ENCODE results near the gene SULT1E1. TPM values are rescaled to one million over a fixed set of nuclear protein-coding genes. Genes with fewer than 3 reads are reported as not detected.

The SULT1E1 gene
- total and polyA plus RNA-seq, 10 of the 15 experiments (the other 5 are each of a cell fraction or from before 2014, with no cell fraction given): not detected

DNA sequence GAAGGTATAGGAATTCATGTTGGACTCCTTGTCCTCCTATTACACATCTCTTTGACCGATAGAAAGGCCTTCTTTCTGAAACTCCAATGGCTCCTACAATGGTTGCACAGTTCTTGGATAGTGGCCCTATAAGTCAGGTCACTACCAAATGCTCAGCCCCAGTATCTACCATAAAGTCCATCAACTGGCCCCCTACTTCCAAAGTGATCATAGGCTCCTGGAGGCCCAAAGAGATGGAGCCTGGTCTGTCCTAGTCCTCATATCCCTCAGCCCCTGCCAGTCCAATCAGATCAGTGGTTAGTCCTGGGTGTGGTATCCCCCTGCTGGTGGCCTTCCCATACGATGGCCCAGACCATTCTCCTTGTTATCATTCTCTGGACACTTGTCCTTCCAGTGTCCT, 30.3 kb downstream of the SULT1E1 start:
- Histone ChIP-seq H3K36me3 (ENCODE audit: control insufficient read depth in 2 of 2, insufficient read depth in 2 of 2, low read length in 1 of 2) (no peaks in the 10 kb centered on the region), H2AFZ (ENCODE audit: control insufficient read depth, low read depth, low read length) (no peak overlapping the region), H3K27ac (ENCODE audit: control insufficient read depth, insufficient read depth) (no peak overlapping the region), H3K9ac (ENCODE audit: control insufficient read depth, insufficient read depth, low read length) (no peak overlapping the region), H3K9me3 (replicated peaks; ENCODE audit: control insufficient read depth, insufficient read depth, low read length) (no peaks in the 10 kb centered on the region; the same call in 2 of the 3 replicates), H3K27me3 (replicated peaks in 1 of 2; ENCODE audit: control insufficient read depth in 2 of 2, insufficient read depth in 2 of 2, low read length in 1 of 2) (no peaks in the 10 kb centered on the region), H3K4me3 (no peak overlapping the region), H4K20me1 (ENCODE audit: control insufficient read depth, insufficient read depth) (no peaks in the 10 kb centered on the region), H3K4me1 (ENCODE audit: control insufficient read depth, insufficient read depth, low read length) (peaks cover 19% of the 10 kb centered on the region), H3K4me2 (ENCODE audit: control insufficient read depth, insufficient read depth) (no peak overlapping the region), H3K79me2 (ENCODE audit: control insufficient read depth, insufficient read depth, low read length) (no peaks in the 10 kb centered on the region)
- ChIA-PET SMC1A (ENCODE audit: uncharacterized antibody, unreplicated experiment) (interaction anchor here (1.3 kb wide), 1 partner anchor 43 kb away, joined by 3 read pairs; no protein-coding TSS in a partner anchor), RAD21 (ENCODE audit: unreplicated experiment) (interaction anchor here (2.0 kb wide), 1 partner anchor 51 kb away, joined by 4 read pairs; no protein-coding TSS in a partner anchor), CTCF (no interaction called here), POLR2A (no interaction called here)
- FAIRE-seq: no peak
- TF ChIP-seq E4F1 (IDR thresholded peaks at IDR 0.05; ENCODE audit: borderline replicate concordance, partially characterized antibody) (no peak), SKIL (IDR thresholded peaks at IDR 0.05; ENCODE audit: low read depth, poor library complexity, severe bottlenecking) (no peak), IKZF2 (IDR thresholded peaks at IDR 0.05) (no peak), NR2F1 (conservative IDR thresholded peaks at IDR 0.05) (no peak), SIN3A (IDR thresholded peaks at IDR 0.05; ENCODE audit: low read depth, low read length) (no peak), POU2F2 (IDR thresholded peaks at IDR 0.05; ENCODE audit: borderline replicate concordance, low read depth, low read length) (no peak), HDAC6 (IDR thresholded peaks at IDR 0.05; ENCODE audit: unreplicated experiment) (no peak), ZNF207 (IDR thresholded peaks at IDR 0.05; ENCODE audit: borderline replicate concordance) (no peak), HCFC1 (IDR thresholded peaks at IDR 0.05; ENCODE audit: low read length) (no peak), YY1 (IDR thresholded peaks at IDR 0.05; ENCODE audit: low read depth, low read length) (no peak), MXI1 (IDR thresholded peaks at IDR 0.05; ENCODE audit: low read depth, low read length) (no peak), ESRRA (IDR thresholded peaks at IDR 0.05; ENCODE audit: low read length) (no peak), ZNF622 (IDR thresholded peaks at IDR 0.05) (no peak), HDAC2 (IDR thresholded peaks at IDR 0.05) (no peak)
- TF ChIP-seq, protein P1, sequence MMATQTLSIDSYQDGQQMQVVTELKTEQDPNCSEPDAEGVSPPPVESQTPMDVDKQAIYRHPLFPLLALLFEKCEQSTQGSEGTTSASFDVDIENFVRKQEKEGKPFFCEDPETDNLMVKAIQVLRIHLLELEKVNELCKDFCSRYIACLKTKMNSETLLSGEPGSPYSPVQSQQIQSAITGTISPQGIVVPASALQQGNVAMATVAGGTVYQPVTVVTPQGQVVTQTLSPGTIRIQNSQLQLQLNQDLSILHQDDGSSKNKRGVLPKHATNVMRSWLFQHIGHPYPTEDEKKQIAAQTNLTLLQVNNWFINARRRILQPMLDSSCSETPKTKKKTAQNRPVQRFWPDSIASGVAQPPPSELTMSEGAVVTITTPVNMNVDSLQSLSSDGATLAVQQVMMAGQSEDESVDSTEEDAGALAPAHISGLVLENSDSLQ (IDR thresholded peaks at IDR 0.05): no peak
- ATAC-seq: no peak
- intact Hi-C loops (cut with micrococcal nuclease; ENCODE audit: unreplicated experiment): no loop called here
- DNase-seq (ENCODE audit: low read depth, low spot score): no peak
- no TSS peak for BruUV-seq (replicated peaks)
- WGBS (ENCODE audit: insufficient coverage, insufficient replicate concordance, low lambda C conversion rate, missing lambda C conversion rate): 8% methylated on average over 2 of the region's 2 CpGs
- in situ Hi-C loops (cut with MboI): loop anchor here (25.0 kb wide), 1 partner anchor 1192 kb away; no protein-coding TSS in a partner anchor

Measured in GM12878 (cell line).